OCI-LY7 (cell line): ENCODE measurements around the gene RAD23B.

Experiments
- EZH2phosphoT487 ChIP-seq: fragments of 200-600 bp; sonication (generic); IDR thresholded peaks from 2 replicates; pipeline ENCODE4 v1.6.1; 2018; ENCODE audit warnings: low read depth, borderline replicate concordance, mild to moderate bottlenecking, mixed run types, antibody characterized with exemption, low read length, moderate library complexity, mixed read lengths
- TF ChIP-seq, protein P1 (sequence below): fragments of 200-600 bp; sonication (generic); conservative IDR thresholded peaks from 2 replicates; pipeline ENCODE4 v1.5.1; 2014; ENCODE audit warnings: mild to moderate bottlenecking, antibody characterized with exemption, low read length, moderate library complexity, mixed read lengths

DNA sequence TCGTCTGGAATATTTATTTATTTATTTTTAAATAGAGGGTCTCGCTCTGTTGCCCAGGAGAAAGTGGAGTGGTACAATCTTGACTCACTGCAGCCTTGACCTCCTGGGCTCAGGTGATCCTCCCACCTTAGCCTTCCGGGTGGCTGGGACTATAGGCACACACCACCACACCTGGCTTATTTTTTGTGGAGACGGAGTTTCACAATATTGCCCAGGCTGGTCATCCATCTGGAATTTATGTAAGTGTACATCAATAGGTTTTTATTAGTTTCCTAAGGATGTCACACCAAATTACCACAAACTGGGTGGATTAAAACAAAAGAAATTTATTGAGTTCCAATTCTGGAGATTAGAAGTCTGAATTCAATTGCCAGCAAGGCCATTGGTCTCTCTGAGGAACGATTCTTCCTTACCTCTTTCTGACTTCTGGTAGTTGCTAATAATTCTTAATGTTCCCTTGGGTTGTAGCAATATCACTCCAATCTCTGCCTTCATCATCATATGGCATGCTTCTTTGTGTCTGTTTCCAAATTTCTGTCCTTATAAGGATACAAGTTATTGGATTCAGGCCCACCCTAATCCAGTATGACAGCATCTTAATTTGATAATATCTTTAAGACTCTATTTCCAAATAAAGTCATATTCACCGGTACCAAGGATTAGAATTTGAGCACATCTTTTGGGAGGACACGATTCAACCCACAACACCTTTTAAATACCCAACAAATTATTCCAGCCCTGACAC is 16.3 kb upstream of the RAD23B start:
- TF ChIP-seq, protein P1, sequence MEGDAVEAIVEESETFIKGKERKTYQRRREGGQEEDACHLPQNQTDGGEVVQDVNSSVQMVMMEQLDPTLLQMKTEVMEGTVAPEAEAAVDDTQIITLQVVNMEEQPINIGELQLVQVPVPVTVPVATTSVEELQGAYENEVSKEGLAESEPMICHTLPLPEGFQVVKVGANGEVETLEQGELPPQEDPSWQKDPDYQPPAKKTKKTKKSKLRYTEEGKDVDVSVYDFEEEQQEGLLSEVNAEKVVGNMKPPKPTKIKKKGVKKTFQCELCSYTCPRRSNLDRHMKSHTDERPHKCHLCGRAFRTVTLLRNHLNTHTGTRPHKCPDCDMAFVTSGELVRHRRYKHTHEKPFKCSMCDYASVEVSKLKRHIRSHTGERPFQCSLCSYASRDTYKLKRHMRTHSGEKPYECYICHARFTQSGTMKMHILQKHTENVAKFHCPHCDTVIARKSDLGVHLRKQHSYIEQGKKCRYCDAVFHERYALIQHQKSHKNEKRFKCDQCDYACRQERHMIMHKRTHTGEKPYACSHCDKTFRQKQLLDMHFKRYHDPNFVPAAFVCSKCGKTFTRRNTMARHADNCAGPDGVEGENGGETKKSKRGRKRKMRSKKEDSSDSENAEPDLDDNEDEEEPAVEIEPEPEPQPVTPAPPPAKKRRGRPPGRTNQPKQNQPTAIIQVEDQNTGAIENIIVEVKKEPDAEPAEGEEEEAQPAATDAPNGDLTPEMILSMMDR = no peak
- no peak for TF ChIP-seq EZH2phosphoT487
